ENCODE measurements around the gene ANP32A. TPM values are rescaled to one million over a fixed set of nuclear protein-coding genes. Genes with fewer than 3 reads are reported as not detected.

The ANP32A gene
- total RNA-seq, 4 donors from 2014 or later: 35.5 to 60.4 (median 47.3) TPM

DNA sequence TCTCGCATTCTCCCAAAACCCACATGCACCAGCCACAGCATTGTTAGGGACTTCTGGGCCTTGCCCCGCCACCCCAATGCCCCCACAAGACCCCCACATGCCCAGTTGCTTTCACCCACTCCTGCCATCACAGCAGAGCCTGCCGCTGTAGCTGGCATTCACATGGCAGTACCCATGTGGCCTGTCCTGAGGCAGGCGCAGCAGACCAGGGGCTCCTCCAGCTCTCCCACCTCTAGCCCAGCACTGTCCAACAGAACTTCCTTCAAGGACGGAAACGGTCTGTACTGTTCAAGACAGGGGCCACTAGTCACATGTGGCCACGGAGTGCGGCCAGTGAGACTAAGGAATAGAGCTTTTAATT, 32.5 kb downstream of the ANP32A start:
- ATAC-seq (ENCODE audit: low FRiP score) (no peak), DNase-seq (ENCODE audit: low spot score) (no peak)
- TF ChIP-seq, protein P1, sequence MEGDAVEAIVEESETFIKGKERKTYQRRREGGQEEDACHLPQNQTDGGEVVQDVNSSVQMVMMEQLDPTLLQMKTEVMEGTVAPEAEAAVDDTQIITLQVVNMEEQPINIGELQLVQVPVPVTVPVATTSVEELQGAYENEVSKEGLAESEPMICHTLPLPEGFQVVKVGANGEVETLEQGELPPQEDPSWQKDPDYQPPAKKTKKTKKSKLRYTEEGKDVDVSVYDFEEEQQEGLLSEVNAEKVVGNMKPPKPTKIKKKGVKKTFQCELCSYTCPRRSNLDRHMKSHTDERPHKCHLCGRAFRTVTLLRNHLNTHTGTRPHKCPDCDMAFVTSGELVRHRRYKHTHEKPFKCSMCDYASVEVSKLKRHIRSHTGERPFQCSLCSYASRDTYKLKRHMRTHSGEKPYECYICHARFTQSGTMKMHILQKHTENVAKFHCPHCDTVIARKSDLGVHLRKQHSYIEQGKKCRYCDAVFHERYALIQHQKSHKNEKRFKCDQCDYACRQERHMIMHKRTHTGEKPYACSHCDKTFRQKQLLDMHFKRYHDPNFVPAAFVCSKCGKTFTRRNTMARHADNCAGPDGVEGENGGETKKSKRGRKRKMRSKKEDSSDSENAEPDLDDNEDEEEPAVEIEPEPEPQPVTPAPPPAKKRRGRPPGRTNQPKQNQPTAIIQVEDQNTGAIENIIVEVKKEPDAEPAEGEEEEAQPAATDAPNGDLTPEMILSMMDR (IDR thresholded peaks at IDR 0.05): no peak

GRCh38 chr15:68787609-68788263, 33.0 kb downstream of the ANP32A start:
- TF ChIP-seq, protein P1 (IDR thresholded peaks at IDR 0.05): no peak
- ATAC-seq (ENCODE audit: low FRiP score): no peak
- no peak for DNase-seq (ENCODE audit: low spot score)

DNA sequence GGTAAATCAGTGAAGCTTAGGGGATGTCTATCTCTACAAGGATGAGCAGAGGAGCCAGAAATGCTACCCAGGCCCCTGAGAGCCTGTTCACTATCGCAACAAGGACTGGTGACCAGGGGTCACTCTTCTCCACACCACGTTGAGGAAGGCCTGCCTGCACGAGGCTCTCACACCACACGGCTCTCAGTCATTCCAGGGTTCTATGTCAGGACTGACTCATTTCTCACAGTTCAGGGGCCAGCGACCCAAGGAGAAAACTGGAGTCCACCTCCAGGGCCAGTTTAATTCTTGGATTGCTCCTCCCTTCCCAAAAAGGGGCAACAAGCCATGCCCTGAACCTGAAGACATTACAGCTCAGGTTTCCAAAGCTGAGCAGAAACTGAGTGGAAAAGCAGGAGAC, 33.9 kb downstream of the ANP32A start:
- TF ChIP-seq, protein P1 (IDR thresholded peaks at IDR 0.05): no peak
- no peak for DNase-seq (ENCODE audit: low spot score)
- no peak for ATAC-seq (ENCODE audit: low FRiP score)

DNA sequence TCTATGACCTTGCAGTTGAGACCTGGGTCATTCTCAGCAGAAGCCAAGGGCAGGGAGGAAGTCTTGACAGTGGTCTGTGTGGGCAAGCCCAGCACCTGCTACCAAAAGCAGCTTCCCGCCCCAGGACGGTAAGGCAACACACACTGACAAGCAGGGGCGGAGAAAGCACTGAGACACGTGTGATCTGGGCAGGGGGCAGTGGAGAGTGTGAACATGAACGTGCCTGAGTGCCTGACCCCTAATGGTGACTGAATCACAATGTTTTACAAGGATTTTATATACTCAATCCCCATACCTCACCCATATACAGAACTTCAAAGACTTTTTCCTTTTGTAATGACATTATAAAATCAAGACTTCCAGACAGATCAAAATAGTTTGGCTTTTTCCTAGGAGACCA, 35.2 kb downstream of the ANP32A start:
- DNase-seq (ENCODE audit: low spot score) (no peak), ATAC-seq (ENCODE audit: low FRiP score) (no peak)
- TF ChIP-seq, protein P1 (IDR thresholded peaks at IDR 0.05): no peak

DNA sequence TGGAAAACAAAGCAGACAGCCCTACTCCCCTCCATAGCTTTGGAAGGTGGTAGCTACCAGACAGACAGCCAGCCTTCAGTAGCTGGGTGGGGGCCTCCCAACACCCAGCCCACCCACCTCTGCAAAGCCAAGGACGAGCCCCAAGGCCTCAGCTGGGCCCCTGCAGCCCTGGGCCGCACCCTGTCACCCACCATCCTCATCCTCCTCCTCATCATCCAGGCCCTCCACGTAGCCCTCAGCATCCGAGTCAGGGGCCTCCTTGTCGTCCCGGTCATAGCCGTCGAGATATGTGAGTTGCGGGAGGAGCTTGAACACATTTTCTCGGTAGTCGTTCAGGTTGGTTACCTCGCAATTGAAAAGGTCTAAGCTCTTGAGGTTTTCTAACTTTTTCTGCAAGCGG, 36.5 kb downstream of the ANP32A start:
- no peak for DNase-seq (ENCODE audit: low spot score)

DNA sequence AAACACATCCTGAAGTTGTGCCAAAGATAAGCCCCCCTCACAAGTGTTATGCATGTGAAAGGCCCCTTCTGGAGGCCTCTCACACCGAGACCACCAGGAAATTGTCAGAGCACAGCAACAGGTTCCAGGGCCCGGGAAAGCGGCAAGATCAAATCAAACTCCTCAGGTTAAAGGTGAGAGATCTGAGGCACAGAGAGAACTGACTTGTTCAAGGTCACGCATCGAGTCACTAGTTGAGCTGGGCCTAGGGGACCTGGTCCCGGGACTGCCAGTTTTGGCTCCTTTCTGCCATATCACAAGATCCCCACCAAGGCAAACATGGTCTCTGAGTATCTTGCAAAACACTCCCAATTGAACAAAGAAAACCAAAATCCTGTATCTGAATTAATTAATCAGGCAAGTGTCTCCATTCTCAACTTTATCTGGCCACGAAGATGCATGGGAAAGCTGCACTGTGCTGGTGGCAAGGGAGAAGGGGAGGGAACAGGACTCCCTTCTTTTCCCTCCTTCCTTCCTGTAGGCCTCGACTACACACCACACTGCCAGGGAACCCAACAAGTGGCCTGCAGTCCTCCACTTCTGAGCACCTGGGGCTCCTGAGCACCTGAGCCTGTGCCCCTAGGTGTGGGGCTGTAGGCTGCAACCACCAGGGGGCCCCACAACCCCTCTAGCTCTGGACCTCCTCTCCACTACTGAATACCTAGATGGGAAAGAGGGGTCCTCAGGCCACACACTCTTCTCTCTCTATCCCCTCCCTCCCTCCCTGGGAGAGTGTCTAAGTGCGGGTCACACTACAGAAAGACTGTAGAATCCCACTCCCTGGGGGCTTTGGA, 37.3 kb downstream of the ANP32A start:
- DNase-seq (ENCODE audit: low spot score) (no peak), ATAC-seq (ENCODE audit: low FRiP score) (no peak)
- TF ChIP-seq, protein P1 (IDR thresholded peaks at IDR 0.05): no peak

More for the DNA sequence above, 36.5 kb downstream of the ANP32A start:
- no peak for ATAC-seq (ENCODE audit: low FRiP score)
- TF ChIP-seq, protein P1 (IDR thresholded peaks at IDR 0.05): no peak

Measured in omental fat pad (tissue), 4 donors.